ENCODE data around the gene IRS2. TPM values are rescaled to one million over a fixed set of nuclear protein-coding genes. Genes with fewer than 3 reads are reported as not detected.
A peak's percentile ranks its signal among the peaks of the same experiment; 100 is the strongest.

The IRS2 gene
- total and polyA plus RNA-seq, 4 donors = 6.8 to 27.1 (median 15.4) TPM

DNA sequence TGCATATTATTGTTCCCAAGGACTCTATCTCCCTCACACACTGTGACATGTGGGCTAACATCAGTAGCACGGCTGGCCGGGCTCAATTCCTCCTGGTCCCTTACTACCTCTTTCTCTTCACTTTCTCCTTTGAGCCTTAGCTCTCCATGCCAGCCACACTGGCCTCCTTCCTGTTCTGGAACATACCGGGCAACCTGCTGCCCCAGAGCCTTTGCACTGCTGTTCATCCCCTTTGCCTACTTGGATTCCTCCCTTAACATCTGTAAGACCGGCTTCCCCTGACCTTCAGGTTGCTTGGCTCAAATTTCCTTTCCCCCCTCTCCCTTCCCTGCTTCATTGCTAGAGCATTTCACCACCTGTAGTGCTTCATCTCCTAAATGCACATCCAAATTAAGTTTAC is 17.1 kb downstream of the IRS2 start:
- H3K4me1 ChIP-seq (ENCODE audit: control insufficient read depth in 5 of 5, insufficient read depth in 5 of 5, low read length in 5 of 5) = peaks cover 0 to 15% (median 0%) of the 10 kb centered on the region in 5 donors
- no peak for ATAC-seq (ENCODE audit: insufficient read depth, low FRiP score)
- peaks cover 3 to 17% (median 9%) of the 10 kb centered on the region in 4 donors for H3K36me3 ChIP-seq (ENCODE audit: control insufficient read depth in 4 of 4, insufficient read depth in 4 of 4, low read length in 4 of 4)
- no peaks in the 10 kb centered on the region for H3K27me3 ChIP-seq (ENCODE audit: control insufficient read depth in 3 of 3, insufficient read depth in 3 of 3, low read length in 2 of 3)
- WGBS, 2 donors = 80 to 91% methylated on average over 4 of the region's 4 CpGs
- no peak overlapping the region for H3K9ac ChIP-seq (ENCODE audit: insufficient read depth in 1 of 2, low read length in 2 of 2)
- no peak overlapping the region for H3K4me3 ChIP-seq
- DNase-seq = no peak
- peak overlapping the region in 1 of 2 donors; percentile 33 for H3K27ac ChIP-seq (ENCODE audit: low read depth in 1 of 2, low read length in 1 of 2)
- TF ChIP-seq, protein P1, sequence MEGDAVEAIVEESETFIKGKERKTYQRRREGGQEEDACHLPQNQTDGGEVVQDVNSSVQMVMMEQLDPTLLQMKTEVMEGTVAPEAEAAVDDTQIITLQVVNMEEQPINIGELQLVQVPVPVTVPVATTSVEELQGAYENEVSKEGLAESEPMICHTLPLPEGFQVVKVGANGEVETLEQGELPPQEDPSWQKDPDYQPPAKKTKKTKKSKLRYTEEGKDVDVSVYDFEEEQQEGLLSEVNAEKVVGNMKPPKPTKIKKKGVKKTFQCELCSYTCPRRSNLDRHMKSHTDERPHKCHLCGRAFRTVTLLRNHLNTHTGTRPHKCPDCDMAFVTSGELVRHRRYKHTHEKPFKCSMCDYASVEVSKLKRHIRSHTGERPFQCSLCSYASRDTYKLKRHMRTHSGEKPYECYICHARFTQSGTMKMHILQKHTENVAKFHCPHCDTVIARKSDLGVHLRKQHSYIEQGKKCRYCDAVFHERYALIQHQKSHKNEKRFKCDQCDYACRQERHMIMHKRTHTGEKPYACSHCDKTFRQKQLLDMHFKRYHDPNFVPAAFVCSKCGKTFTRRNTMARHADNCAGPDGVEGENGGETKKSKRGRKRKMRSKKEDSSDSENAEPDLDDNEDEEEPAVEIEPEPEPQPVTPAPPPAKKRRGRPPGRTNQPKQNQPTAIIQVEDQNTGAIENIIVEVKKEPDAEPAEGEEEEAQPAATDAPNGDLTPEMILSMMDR (IDR thresholded peaks at IDR 0.05; ENCODE audit: control extremely low read depth, extremely low read depth) = no peak
- H3K9me3 ChIP-seq (ENCODE audit: control insufficient read depth in 4 of 4, insufficient read depth in 3 of 4, low read length in 3 of 4) = no peaks in the 10 kb centered on the region

DNA sequence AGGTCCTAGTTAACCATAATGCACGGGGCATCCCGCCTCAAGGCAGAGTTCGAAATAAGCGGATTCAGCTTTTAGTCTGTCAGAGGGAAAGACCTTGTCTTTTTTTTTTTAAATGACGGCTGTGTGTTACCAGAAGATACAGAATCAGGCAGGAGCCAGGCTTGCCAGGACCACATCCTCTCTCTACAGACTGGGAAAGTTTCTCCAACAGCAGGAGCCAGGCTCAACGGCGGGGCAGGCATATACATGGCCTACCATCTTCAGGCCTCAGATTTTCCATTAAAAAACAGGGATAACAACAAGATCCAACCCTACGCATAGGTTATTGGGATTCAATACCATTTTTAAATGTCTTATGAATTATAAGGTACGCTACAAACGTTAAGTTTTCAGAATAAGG is 17.8 kb downstream of the IRS2 start:
- no peak overlapping the region for H3K9ac ChIP-seq (ENCODE audit: insufficient read depth in 1 of 2, low read length in 2 of 2)
- H3K27ac ChIP-seq (ENCODE audit: low read depth in 1 of 2, low read length in 1 of 2) = no peak overlapping the region
- DNase-seq = no peak
- peaks cover 0 to 19% (median 0%) of the 10 kb centered on the region in 5 donors for H3K4me1 ChIP-seq (ENCODE audit: control insufficient read depth in 5 of 5, insufficient read depth in 5 of 5, low read length in 5 of 5)
- H3K9me3 ChIP-seq (ENCODE audit: control insufficient read depth in 4 of 4, insufficient read depth in 3 of 4, low read length in 3 of 4) = no peaks in the 10 kb centered on the region
- H3K4me3 ChIP-seq = no peak overlapping the region
- TF ChIP-seq, protein P1 (IDR thresholded peaks at IDR 0.05; ENCODE audit: control extremely low read depth, extremely low read depth) = no peak
- peaks cover 3 to 15% (median 9%) of the 10 kb centered on the region in 4 donors for H3K36me3 ChIP-seq (ENCODE audit: control insufficient read depth in 4 of 4, insufficient read depth in 4 of 4, low read length in 4 of 4)
- ATAC-seq (ENCODE audit: insufficient read depth, low FRiP score) = no peak
- WGBS, 2 donors = 97% methylated on average over 10 of the region's 10 CpGs
- H3K27me3 ChIP-seq (ENCODE audit: control insufficient read depth in 3 of 3, insufficient read depth in 3 of 3, low read length in 2 of 3) = no peaks in the 10 kb centered on the region

DNA sequence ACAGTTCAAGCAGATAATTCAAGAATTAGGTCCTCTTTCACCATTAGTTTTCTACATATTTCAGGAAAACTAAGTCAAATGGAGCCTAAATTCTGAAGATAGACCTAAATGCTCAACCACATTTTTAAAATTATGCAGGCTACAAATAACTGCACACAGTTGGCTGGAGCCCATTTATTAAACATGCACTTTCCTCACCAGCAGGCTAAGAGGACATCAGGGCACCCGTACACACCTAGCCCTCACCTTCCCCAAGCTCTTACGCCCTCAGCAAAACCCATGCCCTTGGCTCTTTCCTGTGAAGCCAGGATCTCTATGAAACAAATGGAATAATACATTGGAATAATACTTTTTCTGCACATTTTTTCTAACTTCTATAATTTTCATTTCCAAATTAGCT is 18.2 kb downstream of the IRS2 start:
- TF ChIP-seq, protein P1 (IDR thresholded peaks at IDR 0.05; ENCODE audit: control extremely low read depth, extremely low read depth) = no peak
- H3K9me3 ChIP-seq (ENCODE audit: control insufficient read depth in 4 of 4, insufficient read depth in 3 of 4, low read length in 3 of 4) = no peaks in the 10 kb centered on the region
- 96 to 97% methylated on average over 2 of the region's 2 CpGs for WGBS, 2 donors
- ATAC-seq (ENCODE audit: insufficient read depth, low FRiP score) (no peak), DNase-seq (no peak)
- H3K4me3 ChIP-seq = no peak overlapping the region
- H3K36me3 ChIP-seq (ENCODE audit: control insufficient read depth in 4 of 4, insufficient read depth in 4 of 4, low read length in 4 of 4) = peaks cover 3 to 15% (median 9%) of the 10 kb centered on the region in 4 donors
- peaks cover 0 to 19% (median 0%) of the 10 kb centered on the region in 5 donors for H3K4me1 ChIP-seq (ENCODE audit: control insufficient read depth in 5 of 5, insufficient read depth in 5 of 5, low read length in 5 of 5)
- H3K27ac ChIP-seq (ENCODE audit: low read depth in 1 of 2, low read length in 1 of 2) = no peak overlapping the region
- no peaks in the 10 kb centered on the region for H3K27me3 ChIP-seq (ENCODE audit: control insufficient read depth in 3 of 3, insufficient read depth in 3 of 3, low read length in 2 of 3)
- H3K9ac ChIP-seq (ENCODE audit: insufficient read depth in 1 of 2, low read length in 2 of 2) = no peak overlapping the region

DNA sequence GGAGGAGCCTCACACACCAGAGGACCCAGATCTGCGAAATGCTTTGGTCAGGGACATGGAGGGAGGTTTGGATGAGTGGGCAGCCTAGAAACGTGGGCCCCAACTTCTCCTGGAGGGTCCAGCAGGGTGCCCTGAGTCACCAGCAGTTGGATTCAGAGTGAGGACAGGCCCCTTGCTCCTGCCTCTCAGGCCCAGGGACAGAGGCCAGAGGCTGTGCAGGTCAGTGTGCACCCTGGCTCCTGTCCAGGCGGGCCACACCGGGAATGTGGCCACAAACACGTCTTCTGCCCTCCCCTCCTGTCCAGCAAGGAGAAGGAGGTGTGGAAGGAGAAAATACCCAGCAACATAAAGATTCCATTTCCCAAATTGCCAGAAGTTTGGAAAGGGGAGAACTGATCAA is 19.4 kb downstream of the IRS2 start:
- 72 to 75% methylated on average over 5 of the region's 5 CpGs for WGBS, 2 donors
- DNase-seq (no peak), ATAC-seq (ENCODE audit: insufficient read depth, low FRiP score) (no peak)
- no peaks in the 10 kb centered on the region for H3K9me3 ChIP-seq (ENCODE audit: control insufficient read depth in 4 of 4, insufficient read depth in 3 of 4, low read length in 3 of 4)
- H3K9ac ChIP-seq (ENCODE audit: insufficient read depth in 1 of 2, low read length in 2 of 2) = no peak overlapping the region
- H3K36me3 ChIP-seq (ENCODE audit: control insufficient read depth in 4 of 4, insufficient read depth in 4 of 4, low read length in 4 of 4) = peaks cover 3 to 17% (median 9%) of the 10 kb centered on the region in 4 donors
- H3K27me3 ChIP-seq (ENCODE audit: control insufficient read depth in 3 of 3, insufficient read depth in 3 of 3, low read length in 2 of 3) = no peaks in the 10 kb centered on the region
- peaks cover 0 to 23% (median 0%) of the 10 kb centered on the region in 5 donors for H3K4me1 ChIP-seq (ENCODE audit: control insufficient read depth in 5 of 5, insufficient read depth in 5 of 5, low read length in 5 of 5)
- no peak overlapping the region for H3K27ac ChIP-seq (ENCODE audit: low read depth in 1 of 2, low read length in 1 of 2)
- TF ChIP-seq, protein P1 (IDR thresholded peaks at IDR 0.05; ENCODE audit: control extremely low read depth, extremely low read depth) = no peak
- no peak overlapping the region for H3K4me3 ChIP-seq

Measured in lung (tissue), 12 donors.